Measurements from ENCODE around the gene RALGAPA1.
A peak's percentile ranks its signal among the peaks of the same experiment; 100 is the strongest.

RALGAPA1 gene

DNA sequence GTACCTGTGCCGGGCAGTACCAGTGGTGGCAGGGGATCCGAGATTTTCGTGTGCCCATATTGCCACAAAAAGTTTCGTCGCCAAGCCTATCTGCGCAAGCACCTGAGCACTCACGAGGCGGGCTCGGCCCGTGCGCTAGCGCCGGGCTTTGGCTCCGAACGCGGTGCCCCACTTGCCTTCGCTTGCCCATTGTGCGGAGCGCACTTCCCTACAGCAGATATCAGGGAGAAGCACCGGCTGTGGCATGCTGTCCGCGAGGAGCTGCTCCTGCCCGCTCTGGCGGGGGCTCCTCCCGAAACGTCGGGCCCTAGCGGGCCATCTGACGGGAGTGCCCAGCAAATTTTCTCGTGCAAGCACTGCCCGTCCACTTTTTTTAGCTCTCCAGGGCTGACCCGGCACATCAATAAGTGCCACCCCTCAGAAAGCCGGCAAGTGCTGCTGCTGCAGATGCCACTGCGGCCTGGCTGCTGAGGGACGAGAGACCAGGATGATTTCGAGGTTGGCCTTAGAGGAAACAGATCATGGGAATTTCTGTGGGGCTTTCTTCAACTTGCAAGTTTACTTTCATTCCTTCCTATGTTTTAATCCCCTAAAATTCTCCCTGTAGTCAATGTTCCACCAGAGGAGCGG lies 273.5 kb downstream of the RALGAPA1 start:
- DNase-seq (ENCODE audit: low read depth in 2 of 2), result no peak

DNA sequence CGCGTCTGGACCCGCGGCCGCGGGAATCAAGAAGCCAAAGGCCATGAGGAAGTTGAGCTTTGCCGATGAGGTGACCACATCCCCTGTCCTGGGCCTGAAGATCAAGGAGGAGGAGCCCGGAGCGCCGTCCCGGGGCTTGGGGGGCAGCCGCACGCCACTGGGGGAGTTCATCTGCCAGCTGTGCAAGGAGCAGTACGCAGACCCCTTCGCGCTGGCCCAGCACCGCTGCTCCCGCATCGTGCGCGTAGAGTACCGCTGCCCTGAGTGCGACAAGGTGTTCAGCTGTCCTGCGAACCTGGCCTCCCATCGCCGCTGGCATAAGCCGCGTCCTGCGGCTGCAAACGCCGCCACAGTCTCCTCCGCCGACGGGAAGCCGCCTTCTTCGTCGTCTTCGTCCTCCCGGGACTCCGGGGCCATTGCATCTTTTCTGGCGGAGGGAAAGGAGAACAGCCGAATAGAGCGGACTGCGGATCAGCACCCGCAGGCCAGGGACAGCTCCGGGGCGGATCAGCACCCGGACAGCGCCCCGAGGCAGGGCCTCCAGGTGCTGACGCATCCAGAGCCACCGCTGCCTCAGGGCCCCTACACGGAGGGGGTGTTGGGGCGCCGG lies 274.1 kb downstream of the RALGAPA1 start:
- peak; percentile 35 to 49 for DNase-seq (ENCODE audit: low read depth in 2 of 2)

DNA sequence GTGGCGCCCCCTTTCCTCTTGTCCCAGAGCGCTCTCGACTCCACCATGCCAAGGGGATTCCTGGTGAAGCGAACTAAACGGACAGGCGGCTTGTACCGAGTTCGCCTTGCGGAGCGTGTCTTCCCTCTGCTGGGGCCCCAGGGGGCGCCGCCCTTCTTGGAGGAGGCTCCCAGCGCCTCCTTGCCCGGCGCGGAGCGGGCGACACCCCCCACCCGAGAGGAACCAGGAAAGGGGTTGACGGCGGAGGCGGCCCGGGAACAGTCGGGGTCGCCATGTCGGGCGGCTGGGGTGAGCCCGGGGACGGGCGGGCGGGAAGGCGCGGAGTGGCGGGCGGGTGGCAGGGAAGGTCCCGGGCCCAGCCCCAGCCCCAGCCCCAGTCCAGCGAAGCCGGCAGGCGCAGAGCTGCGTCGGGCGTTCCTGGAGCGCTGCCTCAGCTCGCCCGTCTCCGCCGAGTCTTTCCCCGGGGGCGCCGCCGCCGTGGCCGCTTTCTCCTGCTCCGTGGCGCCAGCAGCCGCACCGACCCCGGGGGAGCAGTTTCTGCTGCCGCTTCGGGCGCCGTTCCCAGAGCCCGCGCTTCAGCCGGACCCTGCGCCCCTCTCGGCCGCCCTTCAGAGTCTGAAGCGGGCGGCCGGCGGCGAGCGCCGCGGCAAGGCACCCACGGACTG lies 274.8 kb downstream of the RALGAPA1 start:
- DNase-seq (ENCODE audit: low read depth in 2 of 2), result no peak

DNA sequence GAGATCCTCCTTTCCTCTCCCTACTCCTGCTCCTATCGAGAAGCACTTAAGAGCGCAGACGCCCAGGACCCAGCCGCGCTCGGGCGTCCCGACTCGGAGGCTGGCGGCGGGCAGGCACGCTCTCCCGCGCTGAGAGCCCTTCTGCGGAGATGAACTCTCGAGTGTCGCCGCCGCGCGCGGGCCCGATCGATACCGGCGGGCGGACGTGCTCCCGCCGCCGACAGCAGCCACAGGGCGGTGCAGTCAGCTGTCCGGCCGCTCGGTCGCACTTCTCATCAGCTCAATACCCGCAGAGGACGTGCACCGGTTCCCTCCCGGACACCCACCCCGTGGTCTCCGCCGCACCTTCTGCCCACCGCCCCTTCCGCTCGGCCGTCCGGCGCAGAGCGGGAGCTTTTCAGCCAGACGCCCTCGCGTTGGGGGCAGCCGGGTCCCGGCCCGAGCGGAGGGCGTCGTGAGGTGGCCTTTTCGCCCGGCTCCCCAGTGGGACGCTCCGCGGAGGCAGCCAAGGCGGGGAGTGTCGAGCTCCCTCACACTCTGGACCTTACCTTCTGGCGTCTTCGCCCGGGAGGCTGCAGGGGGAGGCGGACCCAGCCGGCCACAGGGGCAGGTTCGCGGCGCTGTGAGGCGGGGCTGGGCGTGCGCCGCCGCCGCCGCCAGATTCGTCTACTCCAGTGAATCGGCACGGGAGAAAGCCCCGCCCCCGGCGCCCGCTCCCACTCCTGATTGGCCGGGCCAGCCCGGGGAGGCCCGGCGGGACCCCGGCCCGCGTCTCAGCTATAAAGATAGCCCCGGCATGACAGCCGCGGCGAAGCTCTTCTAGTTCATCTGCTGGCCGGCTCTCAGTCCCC lies 275.5 kb downstream of the RALGAPA1 start, which contains the start of gene INSM2:
Gene INSM2 (plus strand): TSS at position 808 of the 851 bp plus-strand sequence. CDS start 89 bp downstream, outside the sequence.
- peak; percentile 58 to 79 for DNase-seq (ENCODE audit: low read depth in 2 of 2)

DNA sequence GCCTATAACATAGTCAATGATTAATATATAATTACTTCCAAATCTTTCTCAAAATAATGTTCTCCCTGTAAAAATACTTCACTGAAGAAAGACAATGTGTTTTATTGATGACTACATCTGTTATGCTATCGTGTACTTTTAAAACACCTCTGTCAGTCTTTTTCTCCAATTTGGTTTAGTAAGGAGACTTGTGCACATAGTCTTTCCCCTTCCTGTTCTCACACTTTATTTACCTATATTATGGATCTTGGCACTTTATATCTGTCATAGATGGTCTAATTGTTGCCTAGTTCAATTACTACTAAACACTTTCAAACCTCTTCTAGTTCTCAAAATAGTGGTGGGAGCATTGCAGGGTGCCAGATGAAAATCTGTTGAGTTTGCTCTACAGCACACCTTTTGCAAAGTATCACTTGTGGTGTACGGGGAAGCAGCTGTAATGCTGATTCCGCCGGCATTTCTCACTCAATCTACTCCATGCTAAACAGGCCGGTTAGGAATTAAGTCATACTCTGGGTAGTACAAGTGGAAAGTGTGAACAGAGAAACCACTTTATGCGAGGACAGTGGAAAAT lies 276.2 kb downstream of the RALGAPA1 start:
- no peak for DNase-seq (ENCODE audit: low read depth in 2 of 2)

DNA sequence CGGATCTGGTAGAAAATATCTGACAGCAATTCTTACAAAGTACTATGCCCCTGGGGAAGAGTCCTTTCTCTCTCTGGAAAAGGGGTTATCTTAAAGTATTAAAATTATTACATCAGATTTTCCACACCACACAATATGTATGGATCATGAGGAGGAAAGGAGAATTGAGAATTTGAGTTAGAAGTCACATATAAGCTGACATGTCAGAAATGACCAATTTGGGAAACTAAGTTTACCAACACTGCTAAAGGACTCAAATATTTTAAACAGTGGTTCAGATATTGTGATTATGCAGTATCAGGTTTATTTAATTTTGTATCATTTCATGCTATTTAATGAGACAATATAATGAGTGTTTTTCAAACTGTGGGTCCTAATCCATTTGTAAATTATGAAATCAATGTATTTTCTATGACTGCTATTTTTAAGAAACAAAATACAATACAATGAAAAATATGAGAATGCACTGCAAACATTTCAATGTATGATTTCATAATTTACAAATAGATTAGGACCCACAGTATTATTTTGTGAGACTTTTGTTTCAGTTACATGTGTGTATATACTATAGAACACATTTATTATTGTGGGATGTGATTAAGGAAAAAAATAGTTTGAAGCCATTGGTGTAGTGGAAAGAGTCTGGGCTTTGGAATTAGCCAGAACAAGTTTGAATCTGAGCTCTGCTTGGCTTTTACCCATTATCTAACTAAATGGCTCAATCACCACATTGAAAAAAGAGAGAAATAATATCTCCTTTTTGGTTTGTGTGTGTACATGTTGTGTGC lies 276.9 kb downstream of the RALGAPA1 start:
- DNase-seq (ENCODE audit: low read depth in 2 of 2), result no peak

DNA sequence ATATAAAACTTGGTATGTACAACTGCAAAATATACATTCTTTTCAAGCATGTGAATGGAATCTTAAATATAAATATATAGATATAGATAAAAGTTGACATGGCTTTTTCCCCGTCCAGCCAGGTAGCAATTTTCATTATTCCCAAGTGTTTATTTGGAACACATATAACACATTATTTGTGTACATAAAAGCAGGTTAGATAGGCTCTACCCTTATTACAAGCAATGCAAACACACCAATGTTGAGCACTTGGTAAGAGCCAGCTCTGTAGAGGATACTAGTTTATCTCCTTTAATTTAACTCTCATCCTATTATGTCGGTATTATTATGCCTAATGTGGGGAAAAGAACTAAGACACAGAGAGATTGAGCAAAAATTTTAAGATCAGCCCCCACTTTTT lies 282.1 kb downstream of the RALGAPA1 start:
- no peak for DNase-seq (ENCODE audit: low read depth in 2 of 2)

DNA sequence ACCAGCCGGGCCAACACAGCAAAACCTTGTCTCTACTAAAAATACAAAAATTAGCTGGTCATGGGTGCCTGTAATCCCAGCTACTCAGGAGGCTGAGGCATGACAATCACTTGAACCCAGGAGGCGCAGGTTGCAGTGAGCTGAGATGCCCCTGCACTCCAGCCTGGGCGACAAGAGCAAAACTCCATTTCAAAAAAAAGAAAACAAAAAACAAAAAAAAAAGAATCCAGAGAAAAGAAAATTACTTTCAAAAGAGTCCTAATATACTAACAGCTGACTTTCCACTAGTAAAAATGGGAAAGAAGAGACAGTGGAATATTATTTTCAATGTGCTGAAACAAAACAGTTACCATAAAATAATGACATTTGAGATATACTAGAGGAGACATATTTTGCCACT lies 283.4 kb downstream of the RALGAPA1 start:
- DNase-seq (ENCODE audit: low read depth in 2 of 2), result no peak

DNA sequence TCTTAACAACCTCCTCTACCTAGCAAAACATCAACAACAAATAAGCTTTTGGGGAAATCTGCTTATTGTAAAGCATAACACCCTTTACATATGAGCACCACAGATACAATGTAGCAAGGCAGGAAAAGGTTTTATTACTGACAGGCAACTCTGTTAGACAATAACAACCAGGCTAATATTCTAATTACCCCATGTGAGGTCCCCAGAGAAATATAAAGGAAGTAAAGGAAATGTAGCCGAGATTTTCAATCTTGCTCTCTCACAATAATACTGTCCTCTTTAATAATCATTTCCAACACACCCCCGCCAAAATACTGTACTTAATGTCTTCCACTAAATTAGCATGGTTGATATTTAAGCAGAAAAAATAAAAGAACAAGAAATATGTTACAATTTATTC lies 289.1 kb downstream of the RALGAPA1 start:
- no peak for DNase-seq (ENCODE audit: low read depth in 2 of 2)

DNA sequence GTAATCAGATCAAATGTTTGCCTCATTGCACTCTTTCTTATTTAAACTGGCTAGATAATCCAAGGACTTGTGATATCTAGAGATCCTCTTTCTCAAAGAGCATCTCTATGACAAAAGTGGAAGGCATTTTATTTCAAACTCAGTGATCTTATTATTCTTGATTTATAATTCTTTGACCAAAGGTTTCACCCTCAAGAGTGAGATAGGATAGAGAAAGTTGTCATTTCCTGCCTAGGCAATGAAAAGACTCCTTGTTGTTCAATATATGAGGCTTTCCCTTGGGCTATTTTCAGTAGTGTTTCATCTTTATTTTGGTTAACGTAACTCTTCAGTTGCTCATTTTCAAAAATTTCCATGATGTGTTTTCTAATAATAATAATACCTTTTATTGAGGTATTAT lies 293.2 kb downstream of the RALGAPA1 start:
- DNase-seq (ENCODE audit: low read depth in 2 of 2), result no peak

DNA sequence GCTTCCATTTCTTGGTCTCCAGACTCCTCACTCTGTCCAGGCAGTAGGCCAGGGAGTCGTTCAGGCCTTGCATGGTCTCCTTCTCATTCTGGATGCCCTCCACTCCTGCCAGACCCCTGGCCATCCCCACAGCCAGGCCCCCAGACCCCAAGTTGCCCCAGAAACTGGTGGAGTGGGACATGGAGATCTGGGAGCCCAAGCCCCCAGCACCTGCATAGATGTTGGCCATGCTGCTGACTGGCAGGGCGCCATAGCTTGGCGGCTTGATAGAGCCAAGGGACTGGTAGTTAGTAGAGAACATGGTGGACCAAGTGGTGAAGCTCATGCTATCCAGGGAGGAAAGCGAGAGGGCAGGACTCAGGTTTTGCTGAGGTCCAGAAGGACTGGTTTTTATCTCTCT lies 296.3 kb downstream of the RALGAPA1 start:
- DNase-seq (ENCODE audit: low read depth in 2 of 2), result no peak

DNA sequence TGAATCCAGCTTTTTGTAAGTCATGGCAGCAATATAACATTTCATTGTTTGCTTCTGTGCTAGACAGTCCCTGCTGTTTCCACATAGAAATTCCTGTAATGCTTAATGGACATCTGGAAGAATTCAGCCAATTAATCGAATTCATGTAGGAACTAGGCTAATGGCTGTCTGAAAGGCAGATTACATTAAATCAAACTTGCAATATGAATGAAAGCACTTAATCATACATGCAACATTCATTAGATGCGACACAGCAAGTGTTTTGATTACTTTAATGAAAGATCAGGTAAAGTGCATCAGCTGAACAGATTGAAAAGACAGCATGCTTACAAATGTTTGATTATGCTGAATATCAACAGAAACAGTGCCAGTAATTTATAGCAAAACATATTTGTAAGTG lies 299.2 kb downstream of the RALGAPA1 start:
- no peak for DNase-seq (ENCODE audit: low read depth in 2 of 2)

DNA sequence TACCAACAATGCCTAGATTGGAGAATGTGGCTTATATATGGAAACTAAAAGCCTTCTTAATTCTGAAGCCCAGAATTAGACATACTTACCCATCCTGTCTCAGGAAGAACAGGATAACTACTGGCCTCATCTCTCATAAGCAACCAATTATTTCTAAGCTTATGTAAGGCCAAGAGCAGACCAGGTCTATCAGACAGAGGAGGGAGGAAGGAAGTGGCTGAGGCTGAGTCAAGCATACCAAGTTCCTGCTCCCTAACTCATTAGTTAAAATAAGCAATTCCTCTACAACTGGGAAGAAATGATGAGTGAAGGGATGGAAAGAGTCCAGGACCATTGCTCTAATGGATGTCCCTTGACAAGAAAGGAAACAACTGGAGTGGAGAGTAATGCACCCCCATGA lies 302.2 kb downstream of the RALGAPA1 start:
- no peak for DNase-seq (ENCODE audit: low read depth in 2 of 2)

DNA sequence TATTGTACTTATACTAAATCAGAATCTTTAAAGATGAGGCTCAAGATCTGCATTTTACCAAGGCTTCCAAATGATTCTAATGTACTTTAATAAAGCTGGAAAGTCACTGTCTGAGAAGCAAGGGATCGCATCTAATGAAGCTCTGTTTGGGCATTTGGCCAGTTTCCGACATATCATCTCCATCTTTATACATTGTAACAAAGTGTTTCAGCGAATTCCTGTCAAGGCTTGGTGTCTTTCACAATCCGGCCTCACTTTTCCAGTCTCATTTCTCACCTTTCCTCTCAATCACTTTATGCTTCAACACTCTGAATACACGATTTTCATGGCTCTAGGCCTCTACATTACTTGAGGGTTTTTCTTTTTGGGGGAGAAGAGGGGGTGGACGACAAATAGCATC lies 302.6 kb downstream of the RALGAPA1 start:
- no peak for DNase-seq (ENCODE audit: low read depth in 2 of 2)

DNA sequence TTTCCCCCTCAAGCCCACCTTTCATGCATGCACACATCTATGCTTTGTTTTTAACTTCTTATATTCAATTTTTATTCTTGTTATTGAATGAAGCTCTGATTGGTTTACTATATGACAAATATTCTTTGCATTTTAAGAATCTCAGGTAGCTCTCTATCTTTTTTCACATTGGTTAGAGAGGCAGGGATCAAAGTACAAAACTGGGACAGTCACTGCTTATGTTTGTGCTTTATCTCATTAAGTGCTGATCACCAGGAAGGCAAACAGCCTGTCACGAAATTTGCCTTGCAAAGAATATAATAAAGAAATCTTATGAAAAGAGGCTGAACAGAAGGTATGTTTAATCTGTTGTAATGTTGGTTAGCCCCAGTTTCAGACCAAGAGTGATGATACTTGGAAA lies 304.8 kb downstream of the RALGAPA1 start:
- no peak for DNase-seq (ENCODE audit: low read depth in 2 of 2)

DNA sequence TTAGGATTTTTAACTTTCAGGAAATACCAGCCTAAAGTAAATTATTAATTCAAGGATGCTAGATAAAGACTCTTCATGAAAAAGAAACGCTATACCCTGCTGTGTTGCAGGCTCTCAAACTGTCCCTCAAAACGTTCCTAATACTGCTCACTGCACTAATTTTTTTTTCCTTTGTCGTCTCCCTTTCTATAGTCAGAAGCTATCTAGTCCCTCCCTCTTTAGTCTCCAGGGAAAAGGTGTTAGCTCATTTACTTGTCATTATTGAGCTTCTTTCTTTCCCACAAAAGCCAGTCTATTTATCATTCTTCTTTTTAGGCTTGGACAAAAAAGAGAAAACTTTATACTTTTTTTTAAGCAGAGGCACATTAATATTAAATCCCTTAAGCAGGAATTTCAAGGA lies 305.4 kb downstream of the RALGAPA1 start:
- no peak for DNase-seq (ENCODE audit: low read depth in 2 of 2)

DNA sequence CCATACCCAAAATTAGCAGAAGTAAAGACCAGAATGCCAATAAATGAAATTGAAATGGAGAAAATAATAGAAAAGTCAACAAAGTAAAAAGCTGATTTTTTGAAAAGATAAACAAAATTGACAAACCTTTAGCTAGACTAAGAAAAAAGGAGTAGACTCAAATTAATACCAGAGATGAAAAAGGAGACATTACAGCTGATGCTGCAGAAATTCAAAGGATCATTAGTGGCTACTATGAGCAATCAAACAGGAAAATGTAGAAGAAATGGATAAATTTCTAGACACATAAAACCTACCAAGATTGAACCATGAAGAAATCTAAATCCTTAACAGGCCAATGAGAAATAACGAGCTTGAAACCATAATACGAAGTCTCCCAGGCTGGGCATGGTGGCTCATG lies 309.9 kb downstream of the RALGAPA1 start:
- no peak for DNase-seq (ENCODE audit: low read depth in 2 of 2)

DNA sequence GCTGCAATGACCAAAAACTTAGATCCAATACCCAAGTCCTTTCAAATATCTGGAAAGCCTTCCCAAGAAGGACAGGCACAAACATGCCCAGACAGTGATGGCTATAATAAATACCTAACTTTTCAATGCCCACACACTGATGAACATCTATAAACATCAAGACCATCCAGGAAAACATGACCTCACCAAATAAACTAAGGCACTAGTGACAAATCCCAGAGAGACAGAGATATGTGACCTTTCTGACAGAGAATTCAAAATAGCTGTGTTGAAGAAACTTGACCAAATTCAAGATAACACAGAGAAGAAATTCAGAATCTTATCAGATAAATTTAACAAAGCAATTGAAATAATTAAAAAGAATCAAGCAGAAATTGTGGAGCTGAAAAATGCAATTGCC lies 313.8 kb downstream of the RALGAPA1 start:
- DNase-seq (ENCODE audit: low read depth in 2 of 2), result no peak

DNA sequence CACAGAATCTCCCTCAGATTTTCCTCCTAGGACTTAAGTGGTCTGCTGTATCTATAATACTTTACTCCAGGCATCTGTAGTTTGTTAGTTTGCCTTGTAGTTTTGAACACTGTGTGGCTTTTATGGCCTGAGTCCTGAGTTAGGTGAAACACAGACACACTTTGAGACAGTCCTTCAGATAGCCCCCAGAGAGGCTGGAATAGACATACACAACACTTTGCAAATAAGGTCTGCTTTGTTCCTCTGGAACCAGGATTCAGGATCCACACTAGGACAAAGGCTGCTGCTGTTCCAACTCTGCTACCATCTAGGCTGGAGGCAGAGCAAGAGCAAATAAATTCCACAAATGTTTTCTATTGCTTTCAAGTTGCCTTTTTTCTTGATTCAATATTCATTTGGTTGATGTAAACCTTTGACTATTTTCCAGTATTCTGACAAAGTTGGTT lies 316.5 kb downstream of the RALGAPA1 start:
- no peak for DNase-seq (ENCODE audit: low read depth in 2 of 2)
